ENCODE data around the gene UGT1A7. TPM values are rescaled to one million over a fixed set of nuclear protein-coding genes. Genes with fewer than 3 reads are reported as not detected.
A peak's percentile ranks its signal among the peaks of the same experiment; 100 is the strongest.

UGT1A7 gene
- total and polyA plus RNA-seq, 9 of the 15 experiments (the other 6 are each of a cell fraction or from before 2014, with no cell fraction given): not detected

- TF ChIP-seq ZBTB40 (IDR thresholded peaks at IDR 0.05) (no peak), ZBTB40 (CRISPR knock-in tag; IDR thresholded peaks at IDR 0.05) (no peak), ZNF398 (CRISPR knock-in tag; IDR thresholded peaks at IDR 0.05) (no peak), ZNF696 (CRISPR knock-in tag; conservative IDR thresholded peaks at IDR 0.05) (no peak), SP1 (CRISPR knock-in tag; IDR thresholded peaks at IDR 0.05) (no peak), UBTF (IDR thresholded peaks at IDR 0.05; ENCODE audit: borderline replicate concordance in 1 of 2, low read depth in 2 of 2, low read length in 2 of 2) (no peak), ZNF785 (CRISPR knock-in tag; IDR thresholded peaks at IDR 0.05) (no peak), ZNF24 (IDR thresholded peaks at IDR 0.05) (no peak), ARNT (IDR thresholded peaks at IDR 0.05) (no peak), ZNF431 (CRISPR knock-in tag; IDR thresholded peaks at IDR 0.05) (no peak), TEAD4 (IDR thresholded peaks at IDR 0.05; ENCODE audit: low read length) (peak; percentile 60; the same call in 1 of the 2 replicates), TEAD4 (CRISPR knock-in tag; IDR thresholded peaks at IDR 0.05; ENCODE audit: borderline replicate concordance) (no peak), ZNF23 (CRISPR knock-in tag; IDR thresholded peaks at IDR 0.05) (no peak), ZBTB7A (IDR thresholded peaks at IDR 0.05; ENCODE audit: borderline replicate concordance, control insufficient read depth, low read depth, low read length) (no peak)
Measured at GRCh38 chr2:233700028-233700635, 18.4 kb downstream of the UGT1A7 start (continued).
